ENCODE measurements around the gene KCNB1.
"Not testable (repeated sequence)": the region's sequence is repeated elsewhere in the genome, so short reads cannot be mapped to it uniquely, and the experiment has no call there.

Gene KCNB1

DNA sequence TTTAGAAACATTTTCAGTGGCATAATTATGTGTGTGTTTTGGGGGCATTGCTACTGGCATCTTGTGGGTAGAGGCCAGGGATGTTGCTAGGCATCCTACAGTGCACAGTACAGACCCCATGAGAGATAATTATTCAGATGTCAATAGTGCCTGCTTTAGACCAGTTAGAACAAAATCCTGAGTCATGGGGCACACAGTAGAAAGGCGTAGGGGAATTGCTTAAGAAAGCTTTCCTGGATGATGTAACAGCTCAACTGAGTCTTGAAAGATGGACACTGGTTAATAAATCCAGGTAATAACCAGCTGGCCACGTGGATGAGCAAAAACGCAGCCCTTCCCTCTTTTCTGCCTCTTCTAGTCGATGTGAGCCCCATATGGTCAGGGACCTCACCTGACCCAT, 51.1 kb downstream of the KCNB1 start:
- DNase-seq, result peak; percentile 33 to 54

DNA sequence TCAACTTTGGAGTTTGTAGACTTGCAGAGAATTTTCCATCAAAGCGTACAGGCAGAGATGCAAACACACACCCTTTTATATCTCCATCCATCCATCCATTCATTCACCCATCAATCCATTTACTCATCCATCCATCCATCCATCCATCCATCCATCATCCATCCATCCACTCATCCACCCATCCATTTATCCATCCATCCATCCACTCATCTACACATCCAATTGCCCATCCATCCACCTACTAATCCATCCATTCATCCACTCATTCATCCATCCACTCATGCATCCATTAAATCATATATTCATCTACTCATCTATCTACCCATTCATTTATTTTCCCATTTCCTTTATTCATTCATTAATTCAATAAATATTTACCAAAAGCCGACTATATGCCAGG, 52.1 kb downstream of the KCNB1 start:
- no peak for DNase-seq

DNA sequence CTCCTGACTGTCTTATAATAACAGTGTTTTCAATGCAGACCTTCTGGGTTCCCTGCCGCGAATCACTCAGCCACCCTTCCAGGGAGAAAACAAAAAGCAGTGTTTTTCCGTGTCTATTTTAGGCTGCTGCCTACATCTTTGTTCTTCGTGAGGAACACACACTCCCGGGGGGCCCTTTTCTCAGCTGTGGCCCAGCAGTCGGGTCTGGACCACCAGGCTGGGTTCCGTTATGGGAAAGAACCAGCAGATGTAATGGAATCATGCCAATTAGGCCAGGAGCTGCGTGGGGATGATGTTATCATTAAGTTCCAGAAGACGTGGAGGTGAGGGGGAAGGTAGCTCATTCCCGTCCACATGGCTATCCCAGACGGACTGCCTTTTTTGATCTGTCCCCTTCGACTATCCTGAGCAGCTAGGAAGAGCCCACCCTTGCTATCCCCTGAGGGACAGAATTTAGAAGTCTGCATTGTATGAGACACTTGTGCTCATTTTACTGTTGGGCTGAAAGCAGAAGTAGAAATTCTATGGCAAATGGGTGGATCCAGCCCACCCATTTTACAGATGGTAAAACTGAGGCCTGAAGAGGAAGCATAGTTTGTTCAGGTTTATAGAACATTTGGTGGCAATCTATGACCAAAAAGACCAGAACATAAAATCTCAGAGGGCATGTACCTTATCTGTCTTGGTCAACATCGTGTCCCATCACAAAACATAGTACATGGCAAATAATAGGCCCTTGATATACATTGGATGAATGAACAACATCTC, 54.5 kb downstream of the KCNB1 start:
- no peak for DNase-seq

DNA sequence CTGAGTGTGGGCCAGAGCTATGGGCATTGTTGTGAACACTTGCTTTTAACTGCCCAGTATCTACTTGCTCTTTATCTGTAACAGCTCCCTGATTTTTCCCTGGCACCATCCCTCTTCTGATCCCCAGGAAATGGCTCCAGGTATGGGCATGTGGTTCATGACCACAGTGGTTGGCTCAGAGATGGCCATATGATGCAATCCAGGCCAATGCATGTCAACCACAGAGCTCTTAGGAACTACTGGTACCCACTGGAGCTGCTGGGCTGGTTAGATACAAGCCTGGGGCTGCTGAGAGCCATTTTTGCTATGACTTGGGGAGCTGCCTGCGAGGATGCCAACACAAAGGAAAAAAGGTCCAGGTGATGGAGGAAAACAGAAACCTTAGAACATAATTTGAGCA, 55.6 kb downstream of the KCNB1 start:
- no peak for DNase-seq

DNA sequence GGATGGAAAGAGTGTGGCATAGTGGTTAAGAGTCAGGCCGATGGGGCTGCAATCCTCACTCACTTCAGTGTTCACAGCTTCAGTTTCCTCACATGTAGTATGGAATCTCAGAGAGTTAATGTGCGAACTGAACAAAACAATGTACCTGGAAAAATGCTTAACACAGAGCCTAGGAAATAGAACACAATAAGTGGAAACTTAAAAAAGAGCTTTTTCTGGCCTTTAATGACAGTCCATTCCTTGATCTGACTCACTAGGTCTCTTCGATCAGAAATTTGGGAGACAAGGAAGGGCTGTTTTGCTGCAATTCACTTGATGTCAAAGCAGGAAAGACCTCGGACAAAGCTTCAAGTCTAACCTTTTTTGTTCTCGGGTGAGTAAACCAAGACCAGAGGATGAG, 56.1 kb downstream of the KCNB1 start:
- DNase-seq, result no peak

DNA sequence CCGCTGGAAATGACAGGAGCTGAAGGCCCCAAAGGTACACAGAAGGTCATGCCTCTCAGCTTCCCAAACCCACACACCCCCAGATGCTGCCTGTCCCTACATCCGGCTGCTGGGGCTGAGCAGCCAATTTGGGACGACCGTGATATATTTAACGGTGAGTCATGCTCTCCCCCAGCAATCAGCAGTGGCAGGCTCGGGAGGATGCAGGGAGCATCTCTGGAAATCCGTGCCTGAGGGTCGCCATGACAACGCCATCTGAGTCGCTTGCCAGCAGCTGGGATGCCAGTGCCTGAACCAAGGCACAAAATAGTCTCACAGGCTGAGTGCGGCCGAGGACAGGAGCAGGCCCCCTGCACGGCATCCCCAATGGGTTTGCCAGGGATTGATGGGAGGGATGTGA, 57.9 kb downstream of the KCNB1 start:
- DNase-seq, result no peak

DNA sequence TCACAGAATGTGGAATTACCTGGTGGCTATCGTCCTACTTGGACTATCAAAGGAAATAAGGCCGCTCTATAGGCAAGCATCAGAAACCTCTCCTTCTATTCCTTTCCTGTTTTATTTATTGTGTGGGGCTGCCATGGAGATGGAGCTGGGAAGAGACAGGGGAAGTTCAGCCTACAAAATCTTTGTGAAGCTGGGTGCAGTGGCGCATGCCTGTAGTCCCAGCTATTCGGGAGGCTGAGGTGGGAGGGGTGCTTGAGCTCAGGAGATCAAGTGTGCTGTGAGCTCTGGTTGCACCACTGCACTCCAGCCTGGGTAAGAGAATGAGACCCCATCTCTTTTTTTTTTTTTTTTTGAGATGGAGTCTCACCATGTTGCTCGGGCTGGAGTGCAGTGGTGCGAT, 60.3 kb downstream of the KCNB1 start:
- DNase-seq, result no peak

DNA sequence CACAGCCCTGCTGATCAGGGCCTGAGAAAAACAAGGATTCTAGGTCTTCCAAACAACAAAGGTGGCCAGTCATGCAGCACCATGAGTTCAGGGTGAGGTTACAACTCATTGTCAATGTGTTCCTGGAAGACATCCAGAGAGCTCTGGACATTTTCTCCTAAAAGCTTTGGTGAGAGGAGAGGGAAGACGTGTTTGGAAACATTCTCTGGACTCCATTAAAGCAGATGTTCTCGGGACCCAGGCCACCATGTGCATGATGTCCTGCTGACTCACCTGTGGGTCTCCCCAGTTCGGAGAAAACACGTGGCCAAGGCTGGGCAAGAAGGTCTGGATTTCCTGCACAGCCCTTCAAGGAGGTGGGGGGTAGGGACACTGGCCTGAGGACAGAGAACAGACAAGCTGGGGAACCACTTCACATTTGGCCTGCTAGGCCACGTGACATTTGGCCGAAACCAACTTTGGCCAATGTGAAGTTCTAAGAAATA, 61.6 kb downstream of the KCNB1 start:
- no peak for DNase-seq

DNA sequence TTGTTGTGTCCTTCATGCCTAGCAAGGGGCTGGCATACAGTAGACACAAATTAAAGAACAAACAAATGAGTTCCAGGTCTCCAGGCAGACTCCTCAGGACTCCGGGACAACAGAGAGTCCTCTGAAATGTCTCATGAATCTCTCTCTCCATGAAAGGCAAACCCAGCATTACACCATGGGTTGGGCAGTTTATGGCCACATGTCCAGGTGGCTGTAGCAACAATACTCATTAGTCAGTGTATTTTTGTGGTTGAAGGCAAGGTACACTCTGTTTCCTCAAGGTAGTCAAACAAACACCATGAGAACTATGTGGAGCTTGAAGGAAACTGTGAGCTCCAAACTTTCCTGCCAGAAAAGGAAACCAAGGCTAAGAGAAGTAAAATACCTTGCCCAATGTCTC, 62.2 kb downstream of the KCNB1 start:
- DNase-seq, result no peak

DNA sequence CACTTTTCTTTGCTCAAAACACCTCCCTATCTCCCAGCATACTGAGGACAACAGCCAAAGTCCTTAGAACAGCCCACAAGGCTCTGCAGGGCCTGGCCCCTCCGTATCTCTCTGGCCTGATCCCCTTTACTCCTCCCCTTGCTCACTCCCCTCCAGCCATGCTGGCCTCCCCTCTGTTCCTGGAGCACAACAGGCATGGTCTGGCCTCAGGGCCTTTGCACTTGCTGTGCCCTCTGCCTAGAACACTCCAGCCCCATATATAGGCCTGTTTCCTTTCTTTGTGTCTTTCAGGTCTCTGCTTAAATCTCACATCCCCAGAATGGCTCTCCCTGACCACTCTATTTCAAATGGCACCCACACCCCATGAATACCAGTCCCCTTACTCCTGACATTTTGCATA, 62.7 kb downstream of the KCNB1 start:
- DNase-seq, result no peak

DNA sequence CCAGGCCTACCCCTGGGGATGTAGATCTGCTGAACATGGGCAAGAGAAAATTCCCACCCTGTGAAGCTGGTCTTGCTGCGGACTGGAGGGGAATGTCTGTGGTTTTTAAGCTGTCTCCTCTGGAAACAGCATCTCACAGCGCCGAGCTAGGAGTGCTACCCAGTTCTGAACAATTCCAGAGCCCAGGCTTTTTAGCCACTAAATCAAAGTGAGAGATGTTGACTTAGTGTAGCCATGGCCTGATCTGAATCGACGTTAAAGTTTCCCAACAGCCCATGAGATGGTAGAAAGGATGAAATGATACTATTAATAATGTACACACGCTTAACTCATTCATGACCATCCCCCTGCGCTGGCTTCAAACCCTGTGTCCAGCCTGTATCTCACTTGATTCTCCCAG, 63.7 kb downstream of the KCNB1 start:
- DNase-seq, result no peak

DNA sequence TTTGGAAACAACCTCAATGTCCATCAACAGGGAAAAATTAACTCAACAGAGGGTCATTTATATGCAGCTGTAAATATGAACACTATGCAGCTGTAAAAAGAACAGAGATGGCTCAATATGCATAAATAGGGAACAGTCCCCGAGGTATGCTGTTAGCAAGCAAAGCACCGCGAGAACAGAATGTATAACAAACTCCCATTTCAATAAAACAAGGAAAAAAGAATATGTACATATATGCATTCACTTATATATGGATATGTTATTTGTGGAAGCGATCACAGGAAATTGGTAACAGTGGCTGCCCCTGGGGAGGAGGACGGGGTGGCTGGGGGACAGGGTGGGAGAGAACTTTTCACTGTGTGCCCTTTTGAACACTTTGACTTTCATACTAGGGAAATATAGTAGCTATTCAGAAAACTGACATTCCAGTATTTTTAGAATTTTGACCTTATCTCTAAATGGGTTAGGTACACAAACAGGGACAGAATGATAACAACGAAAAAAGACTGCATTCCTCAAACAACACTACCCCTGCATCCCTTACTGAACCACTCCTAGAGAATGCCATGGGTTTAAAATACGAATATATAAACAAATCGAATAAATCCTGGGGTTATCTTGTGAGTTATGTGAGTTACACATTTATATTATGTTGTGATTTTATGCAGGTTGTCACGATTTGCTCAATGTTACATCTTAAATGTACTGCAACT, 64.5 kb downstream of the KCNB1 start:
- no peak for DNase-seq

DNA sequence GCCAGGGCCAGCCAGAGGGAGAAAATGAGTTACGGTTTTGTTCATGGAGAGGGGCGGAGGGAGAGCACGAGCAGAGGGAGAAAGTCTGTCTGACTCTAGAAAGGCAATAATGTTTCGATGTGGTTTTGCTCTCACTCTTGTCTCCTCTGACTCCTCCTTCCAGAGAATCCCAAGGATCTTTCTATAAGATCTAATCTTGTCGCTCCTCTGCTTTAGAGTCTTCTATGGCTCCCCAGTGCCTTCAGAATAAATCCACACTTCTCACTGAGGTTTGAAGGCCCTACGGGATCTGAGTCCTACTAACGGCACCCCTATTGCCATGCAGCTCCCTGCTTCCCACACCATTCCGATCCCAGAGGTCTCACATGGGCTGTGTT, 66.8 kb downstream of the KCNB1 start:
- DNase-seq, result no peak

DNA sequence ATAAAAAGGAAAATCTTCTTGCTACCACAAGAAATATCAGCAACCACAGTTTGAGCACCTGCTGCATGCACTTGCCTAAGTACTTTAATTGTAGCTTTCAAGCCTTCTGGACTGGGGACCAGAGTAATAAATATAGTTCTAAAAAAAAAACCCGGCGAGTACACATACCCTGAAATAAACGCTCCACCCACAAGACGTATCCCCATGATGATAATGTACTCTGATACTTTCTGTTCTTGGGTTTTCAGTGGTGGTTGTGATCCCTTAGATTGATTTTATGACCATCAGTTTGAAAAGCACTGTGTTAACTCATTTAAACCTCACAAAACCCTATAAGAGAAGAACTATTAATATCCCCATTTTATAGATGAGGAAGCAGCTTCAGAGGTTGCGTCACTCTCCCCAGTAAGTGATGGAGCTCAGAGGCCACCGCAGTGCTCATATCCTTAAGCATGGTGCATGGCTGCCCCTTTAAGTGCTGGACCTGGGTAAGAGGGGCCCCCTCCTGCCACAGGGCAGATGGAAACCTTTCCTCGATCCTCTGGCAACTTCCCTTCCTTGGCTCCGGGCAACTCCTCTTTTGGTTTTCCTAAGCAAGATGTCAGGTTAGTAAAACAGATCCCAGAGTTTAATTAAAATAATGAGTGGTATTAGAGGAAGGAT, 67.3 kb downstream of the KCNB1 start:
- peak in 1 of 2 donors; percentile 4 for DNase-seq

DNA sequence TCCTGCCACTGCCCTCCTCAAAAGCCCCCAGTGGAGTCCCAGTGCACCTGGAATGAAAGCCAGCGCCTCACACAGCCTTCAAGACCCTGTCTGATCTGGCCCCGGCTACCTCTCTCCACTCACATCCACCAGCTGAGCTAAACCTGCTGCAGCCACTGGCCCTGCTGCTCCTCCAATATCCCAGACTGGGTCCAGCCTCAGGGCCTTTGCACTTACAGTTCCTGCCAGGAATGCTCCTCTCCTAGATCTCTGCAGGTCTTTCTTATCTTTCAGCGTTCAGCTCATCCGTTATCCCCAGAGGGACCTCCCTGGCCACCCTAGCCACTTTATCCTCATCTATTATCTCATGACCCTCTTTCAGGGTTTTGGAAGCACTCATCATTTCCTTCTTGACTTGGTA, 68.8 kb downstream of the KCNB1 start:
- no peak for DNase-seq

DNA sequence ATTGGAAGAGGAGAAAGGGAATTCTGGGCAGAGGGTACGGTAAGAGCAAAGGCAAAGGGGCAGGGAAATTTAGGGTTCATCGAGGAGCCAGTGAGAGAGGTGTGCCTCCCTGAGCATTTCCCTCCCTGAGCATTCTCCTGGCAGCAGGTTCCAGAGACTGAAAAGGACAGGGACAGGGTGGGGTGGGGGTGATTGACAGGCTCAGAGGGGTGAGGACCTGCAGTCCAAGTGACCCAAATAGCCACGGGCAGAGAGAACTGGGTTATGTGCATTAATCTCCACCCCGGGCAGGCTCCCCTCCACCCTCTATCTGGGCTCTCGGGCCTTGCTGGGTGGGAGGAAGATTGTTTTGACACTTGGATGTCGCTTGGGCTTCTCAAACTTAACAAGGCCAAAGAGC, 69.5 kb downstream of the KCNB1 start:
- no peak for DNase-seq

DNA sequence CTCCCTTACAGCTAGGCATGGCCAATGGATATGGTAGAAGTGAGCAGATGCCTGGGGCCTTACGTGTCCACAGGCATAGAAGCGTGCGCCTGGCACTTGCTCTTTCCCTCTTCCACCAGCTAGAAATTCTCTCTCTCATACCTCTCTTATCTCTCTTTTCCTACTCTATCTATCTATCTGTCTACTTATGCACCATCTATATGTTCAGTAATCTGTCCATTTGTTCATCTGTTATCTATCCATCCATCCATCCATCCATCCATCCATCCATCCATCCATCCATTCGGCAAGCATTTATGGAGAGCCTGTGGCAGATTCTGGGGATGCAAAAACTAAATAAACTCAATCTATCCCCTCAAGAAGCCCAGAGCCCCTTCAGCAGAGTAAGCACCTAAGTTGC, 70.2 kb downstream of the KCNB1 start:
- DNase-seq, result no peak

DNA sequence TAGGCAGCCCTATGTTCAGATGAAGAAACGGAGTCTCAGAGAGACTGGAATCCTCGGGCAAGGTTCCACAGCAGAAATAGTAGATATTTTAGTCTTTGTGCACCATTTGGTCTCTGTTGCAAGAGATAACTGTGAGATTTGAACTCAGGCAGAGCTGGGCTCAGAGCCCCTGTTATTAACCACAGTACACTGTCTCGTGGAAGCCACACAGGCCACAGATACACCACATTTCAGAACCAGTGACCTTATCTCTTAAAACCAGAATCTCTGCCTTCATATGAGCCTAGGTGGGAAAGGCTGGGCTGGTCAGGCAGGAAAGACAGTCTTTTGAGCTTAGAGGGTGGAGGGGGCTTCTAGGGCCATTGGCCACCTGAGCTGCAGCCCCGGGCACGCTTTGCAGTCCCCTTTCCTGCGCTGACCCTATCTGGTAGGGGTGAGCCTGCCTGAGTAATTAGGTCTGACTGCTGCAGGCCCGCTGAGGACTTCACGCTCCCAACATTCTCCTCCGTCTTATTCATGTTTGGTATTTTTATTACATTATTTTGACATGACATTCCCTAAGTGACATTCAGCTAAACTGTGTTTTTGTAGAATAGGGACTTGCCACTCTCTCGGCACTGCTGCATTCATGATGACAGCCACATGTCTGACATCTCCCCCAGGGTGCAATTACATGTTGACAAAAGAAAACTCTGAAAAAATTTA, 71.1 kb downstream of the KCNB1 start:
- no peak for DNase-seq

DNA sequence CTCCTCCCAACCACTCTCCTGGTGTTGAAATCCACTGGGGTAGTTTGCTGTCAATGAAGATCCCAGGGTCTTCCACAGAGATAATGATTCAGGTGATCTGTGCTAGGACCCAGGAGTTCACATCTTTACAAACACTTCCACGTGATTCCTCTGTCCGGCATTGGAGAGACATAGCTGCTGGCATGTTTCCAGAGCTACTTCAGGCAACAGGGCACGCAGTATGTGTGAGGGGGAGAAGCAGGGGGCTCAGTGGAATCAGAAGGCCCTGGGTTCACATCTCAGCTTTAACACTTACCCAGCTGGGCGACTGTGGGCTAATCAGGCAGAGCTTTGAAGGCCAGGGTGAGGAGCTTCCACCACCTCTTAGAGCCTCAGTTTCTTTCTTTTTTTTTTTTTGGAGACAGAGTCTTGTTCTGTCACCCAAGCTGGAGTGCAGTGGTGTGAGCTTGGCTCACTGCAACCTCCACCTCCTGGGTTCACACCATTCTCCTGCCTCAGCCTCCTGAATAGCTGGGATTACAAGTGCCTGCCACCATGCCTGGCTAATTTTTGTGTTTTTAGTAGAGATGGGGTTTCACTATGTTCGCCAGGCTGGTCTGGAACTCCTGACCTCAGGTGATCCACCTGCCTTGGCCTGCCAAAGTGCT, 72.4 kb downstream of the KCNB1 start:
- not testable (repeated sequence) for DNase-seq

DNA sequence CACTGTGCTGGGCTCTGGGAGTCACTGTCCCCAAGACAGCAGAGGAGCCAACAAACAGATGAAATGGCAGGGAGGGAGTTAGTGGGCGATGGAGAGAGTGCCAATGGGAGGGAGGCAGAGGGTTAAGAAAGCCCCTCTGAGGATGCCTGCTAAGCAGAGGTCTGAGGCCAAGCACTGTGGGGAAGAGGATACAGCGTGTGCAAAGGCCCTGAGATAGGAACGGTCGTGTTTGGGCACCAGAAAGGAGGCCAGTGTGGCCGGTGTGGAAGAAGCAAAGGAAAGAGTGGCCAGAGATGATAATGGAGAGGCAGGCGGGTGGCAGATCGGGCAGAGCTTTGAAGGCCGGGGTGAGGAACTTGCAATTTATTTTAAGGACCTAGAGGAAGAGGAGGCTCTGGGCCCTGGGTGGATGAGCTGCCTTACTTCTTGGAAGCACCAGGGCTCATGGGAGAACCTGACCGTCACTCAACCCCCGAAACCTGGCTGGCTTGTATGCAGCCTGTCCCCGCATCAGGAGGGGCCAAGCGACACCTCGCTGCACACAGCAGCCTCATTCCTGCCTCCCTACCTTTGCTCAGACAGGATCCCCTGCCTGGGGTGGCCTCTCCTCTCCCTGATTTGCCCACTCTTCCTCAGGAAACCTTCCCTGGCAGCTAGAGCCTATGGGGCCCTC, 73.0 kb downstream of the KCNB1 start:
- DNase-seq, result no peak

DNA sequence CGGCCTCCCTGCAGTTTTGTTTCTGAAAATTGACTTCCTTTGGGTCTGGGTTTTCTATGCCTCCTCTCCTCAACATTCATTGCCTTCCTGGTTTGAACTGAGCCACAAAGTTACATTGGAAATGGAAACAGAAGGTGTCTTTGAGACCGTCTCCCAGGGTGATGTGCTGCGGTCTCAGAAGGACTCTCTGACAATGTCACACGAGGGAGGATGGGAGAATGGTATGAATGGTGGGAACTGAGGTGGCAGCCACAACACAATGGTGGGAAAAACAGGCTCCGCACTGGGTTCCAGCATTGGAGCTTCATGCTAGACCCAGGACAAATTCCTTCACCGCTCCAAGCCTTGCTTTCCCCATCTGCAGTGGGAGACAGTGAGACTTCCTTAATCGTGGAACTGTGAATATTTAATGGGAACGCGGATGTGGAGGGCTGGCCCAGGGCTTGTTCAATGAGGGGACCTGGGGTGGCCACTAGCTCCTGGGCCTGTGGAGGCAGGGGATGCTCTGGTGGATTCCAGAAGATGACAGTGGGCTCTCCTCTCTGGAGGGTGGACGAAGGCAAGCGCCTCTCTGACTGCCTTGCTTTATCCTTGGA, 73.9 kb downstream of the KCNB1 start:
- DNase-seq, result no peak

DNA sequence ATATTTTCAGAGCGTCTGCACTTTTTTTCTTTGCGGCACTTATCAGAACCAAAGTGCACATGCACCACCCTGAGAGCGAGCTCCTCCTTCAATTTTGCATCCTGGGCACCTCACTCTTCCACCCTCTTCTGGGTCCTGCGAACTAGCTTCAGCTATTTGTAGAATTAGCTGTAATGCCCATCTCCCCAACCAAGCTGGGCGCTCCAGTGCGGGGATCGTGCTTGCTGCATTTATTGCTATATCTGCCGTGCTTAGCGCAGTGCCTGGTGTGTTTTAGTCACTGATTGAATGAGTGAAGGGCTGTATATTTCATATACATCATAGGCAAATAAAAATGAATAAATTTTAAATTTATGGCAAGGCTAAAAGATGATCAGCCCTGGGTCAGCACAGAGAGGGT, 75.8 kb downstream of the KCNB1 start:
- DNase-seq, result no peak
